H9 (cell line): Measurements from ENCODE around the gene MRRF. TPM values are rescaled to one million over a fixed set of nuclear protein-coding genes. Genes with fewer than 3 reads are reported as not detected.

Source experiments
- DNase-seq: peaks from one replicate; pipeline ENCODE4 v3.0.0-alpha.2; 2017
- H2AFZ ChIP-seq: one replicate; pipeline ENCODE4 v1.6.1; 2013; ENCODE audit warnings: mild to moderate bottlenecking, low read length, control low read depth, moderate library complexity
- H2AK5ac ChIP-seq: 2 replicates; pipeline ENCODE4 v1.6.1; 2013; ENCODE audit warnings: low read length, control low read depth, mixed read lengths; ENCODE audit not compliant: insufficient read length
- H2BK120ac ChIP-seq: one replicate; pipeline ENCODE4 v1.6.1; 2013; ENCODE audit warnings: low read depth, mild to moderate bottlenecking, low read length, control low read depth, inconsistent platforms; ENCODE audit not compliant: poor library complexity, severe bottlenecking
- H2BK12ac ChIP-seq: 2 replicates; pipeline ENCODE4 v1.6.1; 2013; ENCODE audit warnings: low read length, control low read depth, mixed read lengths, low read depth; ENCODE audit not compliant: insufficient read length
- H2BK15ac ChIP-seq: 2 replicates; pipeline ENCODE4 v1.6.1; 2013; ENCODE audit warnings: low read depth, low read length, control low read depth
- H2BK20ac ChIP-seq: one replicate; pipeline ENCODE4 v1.6.1; 2013; ENCODE audit warnings: low read depth, mild to moderate bottlenecking, low read length, control low read depth, inconsistent platforms; ENCODE audit not compliant: poor library complexity, severe bottlenecking
- H2BK5ac ChIP-seq: 2 replicates; pipeline ENCODE4 v1.6.1; 2013; ENCODE audit warnings: low read length, control low read depth, mixed read lengths; ENCODE audit not compliant: insufficient read length
- H3K14ac ChIP-seq: 2 replicates; pipeline ENCODE4 v1.6.1; 2013; ENCODE audit warnings: low read length, control low read depth; ENCODE audit not compliant: insufficient read depth
- H3K18ac ChIP-seq: 2 replicates; pipeline ENCODE4 v1.6.1; 2013; ENCODE audit warnings: low read depth, mild to moderate bottlenecking, mixed read lengths, low read length, control low read depth; ENCODE audit not compliant: insufficient read length
- H3K23ac ChIP-seq: 2 replicates; pipeline ENCODE4 v1.6.1; 2013; ENCODE audit warnings: low read length, control low read depth, mixed read lengths, low read depth; ENCODE audit not compliant: insufficient read length
- H3K23me2 ChIP-seq: 2 replicates; pipeline ENCODE4 v1.6.1; 2013; ENCODE audit warnings: low read depth, mild to moderate bottlenecking, mixed read lengths, low read length, control low read depth; ENCODE audit not compliant: insufficient read length, poor library complexity, severe bottlenecking
- H3K27ac ChIP-seq: 2 replicates; pipeline ENCODE4 v1.5.1; 2013; ENCODE audit warnings: low read length, control low read depth, mixed read lengths, low read depth; ENCODE audit not compliant: insufficient read length
- H3K27me3 ChIP-seq: 2 replicates; pipeline ENCODE4 v1.6.1; 2013; ENCODE audit warnings: low read length, control low read depth, inconsistent platforms; ENCODE audit not compliant: insufficient read depth
- H3K4ac ChIP-seq: 2 replicates; pipeline ENCODE4 v1.6.1; 2013; ENCODE audit warnings: low read depth, mild to moderate bottlenecking, control low read depth, inconsistent platforms, low read length, moderate library complexity
- H3K4me1 ChIP-seq: 2 replicates; pipeline ENCODE4 v1.6.1; 2013; ENCODE audit warnings: low read length, control low read depth, inconsistent platforms; ENCODE audit not compliant: insufficient read depth
- H3K4me2 ChIP-seq: 2 replicates; pipeline ENCODE4 v1.6.1; 2013; ENCODE audit warnings: low read length, control low read depth, mixed read lengths; ENCODE audit not compliant: insufficient read length, insufficient read depth
- H3K56ac ChIP-seq: 2 replicates; pipeline ENCODE4 v1.6.1; 2013; ENCODE audit warnings: low read depth, mild to moderate bottlenecking, mixed read lengths, low read length, control low read depth; ENCODE audit not compliant: insufficient read length
- H3K79me1 ChIP-seq: 2 replicates; pipeline ENCODE4 v1.6.1; 2013; ENCODE audit warnings: low read depth, mild to moderate bottlenecking, moderate library complexity, low read length, control low read depth, inconsistent platforms; ENCODE audit not compliant: insufficient read depth, poor library complexity, severe bottlenecking
- H3K79me2 ChIP-seq: 2 replicates; pipeline ENCODE4 v1.6.1; 2013; ENCODE audit warnings: low read length, control low read depth, inconsistent platforms; ENCODE audit not compliant: insufficient read depth
- H3K9ac ChIP-seq: 2 replicates; pipeline ENCODE4 v1.6.1; 2013; ENCODE audit warnings: low read length, control low read depth, mixed read lengths; ENCODE audit not compliant: insufficient read length; ENCODE audit errors: extremely low read depth
- H3K9me3 ChIP-seq: one replicate; pipeline ENCODE4 v1.6.1; 2013; ENCODE audit warnings: low read depth, low read length, inconsistent platforms; ENCODE audit not compliant: control insufficient read depth
- H3T11ph ChIP-seq: one replicate; pipeline ENCODE4 v1.6.1; 2013; ENCODE audit warnings: mild to moderate bottlenecking, low read length, control low read depth, inconsistent platforms
- H4K20me1 ChIP-seq: one replicate; pipeline ENCODE4 v1.6.1; 2013; ENCODE audit not compliant: control insufficient read depth, insufficient read length, insufficient read depth
- H4K5ac ChIP-seq: 2 replicates; pipeline ENCODE4 v1.6.1; 2013; ENCODE audit warnings: low read depth, mild to moderate bottlenecking, mixed read lengths, low read length, control low read depth; ENCODE audit not compliant: insufficient read length
- H4K8ac ChIP-seq: replicated peaks from 2 replicates; pipeline ENCODE4 v1.6.1; 2013; ENCODE audit warnings: low read length, control low read depth, mixed read lengths, low read depth; ENCODE audit not compliant: insufficient read length
- H4K91ac ChIP-seq: 2 replicates; pipeline ENCODE4 v1.6.1; 2013; ENCODE audit warnings: low read depth, mild to moderate bottlenecking, moderate library complexity, mixed read lengths, low read length, control low read depth; ENCODE audit not compliant: insufficient read length
- H3K27ac Mint-ChIP-seq, 3 experiments: 2 replicates in 2 of 3; 3 replicates in 1 of 3; pipeline ENCODE4 v1.8.0; 2020 to 2021; ENCODE audit warnings: mixed read lengths in 3 of 3, mild to moderate bottlenecking in 1 of 3, moderate library complexity in 1 of 3
- H3K27me3 Mint-ChIP-seq: 2 replicates; pipeline ENCODE4 v1.8.0; 2021; ENCODE audit warnings: low read depth, mild to moderate bottlenecking, moderate library complexity, mixed read lengths
- H3K36me3 Mint-ChIP-seq, 3 experiments: 2 replicates in 2 of 3; 3 replicates in 1 of 3; pipeline ENCODE4 v1.8.0; 2020 to 2021; ENCODE audit warnings: low read depth in 3 of 3, mixed read lengths in 3 of 3; ENCODE audit not compliant: insufficient read depth in 1 of 3
- H3K4me1 Mint-ChIP-seq, 2 experiments: 2 replicates each; pipeline ENCODE4 v1.8.0; 2020; ENCODE audit warnings: mixed read lengths in 2 of 2
- H3K4me3 Mint-ChIP-seq, 2 experiments: 2 replicates in 1 of 2; 3 replicates in 1 of 2; pipeline ENCODE4 v1.8.0; 2020 to 2021; ENCODE audit warnings: mild to moderate bottlenecking in 2 of 2, mixed read lengths in 2 of 2, moderate library complexity in 1 of 2
- H3K9me3 Mint-ChIP-seq, 2 experiments: 2 replicates in 1 of 2; 3 replicates in 1 of 2; pipeline ENCODE4 v1.8.0; 2020; ENCODE audit warnings: mild to moderate bottlenecking in 2 of 2, mixed read lengths in 2 of 2, moderate library complexity in 1 of 2
- CTCF ChIP-seq: fragments of 200-600 bp; sonication (generic); conservative IDR thresholded peaks from 3 replicates; pipeline ENCODE4 v1.8.0; 2021; ENCODE audit warnings: antibody characterized with exemption, mild to moderate bottlenecking
- WGBS: extraction: QIAGEN DNeasy Blood & Tissue Kit; methylation state at CpG from one replicate; pipeline ENCODE4 v1.1.7; 2013; ENCODE audit warnings: missing lambda C conversion rate, low lambda C conversion rate, mixed read lengths; ENCODE audit not compliant: insufficient read length; ENCODE audit errors: extremely low coverage; 5-methylcytosine and 5-hydroxymethylcytosine counted together
- total RNA-seq: library from RNA; stranded (reverse); gene quantifications from 2 replicates; pipeline ENCODE4 v1.2.1, GENCODE V29; 2021

The MRRF gene
- total RNA-seq, 1 experiment from 2014 or later: 33.7 TPM

GRCh38 chr9:122374885-122375420 lies 110.3 kb downstream of the MRRF start:
- no peaks in the 10 kb centered on the region for H3K9me3 ChIP-seq
- H3K27me3 ChIP-seq: peaks cover 16% of the 10 kb centered on the region; the same call in 1 of the 2 replicates
- H4K91ac ChIP-seq: no peak overlapping the region
- H3K79me2 ChIP-seq: no peaks in the 10 kb centered on the region
- no peak overlapping the region for H3K9ac ChIP-seq
- H3K4me1 ChIP-seq: peaks cover 8% of the 10 kb centered on the region; the same call in 1 of the 2 replicates
- Mint-ChIP-seq H3K27ac (no peak overlapping the region), H3K4me1 (peaks cover 44 to 60% of the 10 kb centered on the region in 2 experiments), H3K4me3 (peak overlapping the region in 1 of 2 experiments; percentile 52; a peak in 2 of 5 replicates), H3K27me3 (peaks cover 53% of the 10 kb centered on the region), H3K9me3 (peaks cover 4 to 5% of the 10 kb centered on the region in 2 experiments; a peak in 2 of 5 replicates), H3K36me3 (no peaks in the 10 kb centered on the region)
- no peak overlapping the region for H4K8ac ChIP-seq
- H2BK120ac ChIP-seq: no peak overlapping the region
- no peak overlapping the region for H2BK12ac ChIP-seq
- H2AK5ac ChIP-seq: no peak overlapping the region
- H3K18ac ChIP-seq: no peak overlapping the region
- H3T11ph ChIP-seq: no peak overlapping the region
- no peak overlapping the region for H3K23ac ChIP-seq
- H2BK15ac ChIP-seq: no peak overlapping the region
- no peaks in the 10 kb centered on the region for H4K20me1 ChIP-seq
- H4K5ac ChIP-seq: no peak overlapping the region
- H2BK20ac ChIP-seq: no peak overlapping the region
- no peaks in the 10 kb centered on the region for H3K79me1 ChIP-seq
- DNase-seq: peak; percentile 67
- no CpG with 5 or more reads among the region's 14 CpGs for WGBS
- no peak overlapping the region for H3K27ac ChIP-seq
- H2AFZ ChIP-seq: no peak overlapping the region
- no peak overlapping the region for H3K4ac ChIP-seq
- H3K23me2 ChIP-seq: peaks cover 5% of the 10 kb centered on the region
- H2BK5ac ChIP-seq: no peak overlapping the region
- H3K56ac ChIP-seq: no peak overlapping the region
- TF ChIP-seq CTCF: no peak
- H3K14ac ChIP-seq: no peak overlapping the region
- H3K4me2 ChIP-seq: peak overlapping the region; percentile 16
